ENCODE results near the gene MCUB.

DNA sequence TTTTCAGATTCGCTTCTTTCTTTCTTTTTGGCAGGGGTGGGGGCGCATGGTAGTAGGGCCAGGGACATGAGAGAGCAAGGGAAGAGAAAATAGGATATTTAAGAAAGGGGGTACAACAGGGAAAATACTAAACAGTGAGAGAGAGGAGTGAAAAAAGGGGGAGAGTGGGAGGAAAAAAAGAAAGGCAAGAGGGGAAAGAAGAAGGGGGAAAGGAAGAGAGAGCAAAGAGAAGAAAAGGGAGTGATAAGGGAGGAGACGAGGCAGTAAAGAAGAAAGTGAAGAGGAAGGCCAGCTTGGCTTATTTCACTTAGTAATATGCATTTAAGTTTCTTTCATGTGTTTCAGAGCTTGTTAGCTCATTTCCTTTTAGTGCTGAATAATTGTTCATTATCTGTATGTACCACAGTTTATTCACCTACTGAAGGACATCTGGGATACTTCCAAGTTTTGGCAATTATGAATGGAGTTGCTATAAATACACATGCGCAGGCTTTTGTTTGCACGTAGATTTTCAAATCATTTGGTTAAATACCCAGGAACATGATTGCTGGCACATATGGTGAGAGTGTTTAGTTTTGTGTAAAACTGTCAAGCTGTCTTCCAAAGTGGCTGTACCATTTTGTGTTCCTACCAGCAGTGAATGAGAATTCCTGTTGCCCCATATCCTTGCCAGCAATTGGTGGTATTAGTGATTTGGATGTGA, 105.9 kb downstream of the MCUB start:
- no peak for TF ChIP-seq RAD21 (CRISPR knock-in tag; IDR thresholded peaks at IDR 0.05)
- no peak for TF ChIP-seq ATF5 (CRISPR knock-in tag; IDR thresholded peaks at IDR 0.05; ENCODE audit: low read depth)
- TF ChIP-seq, protein P1, sequence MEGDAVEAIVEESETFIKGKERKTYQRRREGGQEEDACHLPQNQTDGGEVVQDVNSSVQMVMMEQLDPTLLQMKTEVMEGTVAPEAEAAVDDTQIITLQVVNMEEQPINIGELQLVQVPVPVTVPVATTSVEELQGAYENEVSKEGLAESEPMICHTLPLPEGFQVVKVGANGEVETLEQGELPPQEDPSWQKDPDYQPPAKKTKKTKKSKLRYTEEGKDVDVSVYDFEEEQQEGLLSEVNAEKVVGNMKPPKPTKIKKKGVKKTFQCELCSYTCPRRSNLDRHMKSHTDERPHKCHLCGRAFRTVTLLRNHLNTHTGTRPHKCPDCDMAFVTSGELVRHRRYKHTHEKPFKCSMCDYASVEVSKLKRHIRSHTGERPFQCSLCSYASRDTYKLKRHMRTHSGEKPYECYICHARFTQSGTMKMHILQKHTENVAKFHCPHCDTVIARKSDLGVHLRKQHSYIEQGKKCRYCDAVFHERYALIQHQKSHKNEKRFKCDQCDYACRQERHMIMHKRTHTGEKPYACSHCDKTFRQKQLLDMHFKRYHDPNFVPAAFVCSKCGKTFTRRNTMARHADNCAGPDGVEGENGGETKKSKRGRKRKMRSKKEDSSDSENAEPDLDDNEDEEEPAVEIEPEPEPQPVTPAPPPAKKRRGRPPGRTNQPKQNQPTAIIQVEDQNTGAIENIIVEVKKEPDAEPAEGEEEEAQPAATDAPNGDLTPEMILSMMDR (CRISPR knock-in tag; IDR thresholded peaks at IDR 0.05): no peak
- TF ChIP-seq MED13 (CRISPR knock-in tag; IDR thresholded peaks at IDR 0.05): no peak
- no peak for TF ChIP-seq GABPA (IDR thresholded peaks at IDR 0.05; ENCODE audit: low read depth, low read length)
- no peak for TF ChIP-seq GABPA (CRISPR knock-in tag; IDR thresholded peaks at IDR 0.05; ENCODE audit: low read depth)
- TF ChIP-seq POLR2A (IDR thresholded peaks at IDR 0.05; ENCODE audit: insufficient read depth in 1 of 2, low read depth in 2 of 2, low read length in 2 of 2): no peak
- TF ChIP-seq MAFK (conservative IDR thresholded peaks at IDR 0.05 in 1 of 2, IDR thresholded peaks at IDR 0.05 in 1 of 2; ENCODE audit: low read length in 2 of 2): no peak
- no peak for TF ChIP-seq IKZF1 (IDR thresholded peaks at IDR 0.05)
- no peak for TF ChIP-seq TEAD3 (CRISPR knock-in tag; optimal IDR thresholded peaks at IDR 0.05; ENCODE audit: borderline replicate concordance)
